MM.1S (cell line): Measurements from ENCODE around the gene FCAMR.

Experiments used
- EZH2 ChIP-seq: fragments of 300-600 bp; sonication (generic); optimal IDR thresholded peaks from 2 replicates; pipeline ENCODE3; 2017; ENCODE audit warnings: low read depth, mild to moderate bottlenecking, antibody characterized with exemption, low read length, mixed read lengths
- EZH2phosphoT487 ChIP-seq: fragments of 300-600 bp; sonication (generic); IDR thresholded peaks from 2 replicates; pipeline ENCODE4 v1.6.1; 2018; ENCODE audit warnings: antibody characterized with exemption, low read length
- TF ChIP-seq, protein P1 (sequence below): fragments of 300-600 bp; sonication (generic); IDR thresholded peaks from 2 replicates; pipeline ENCODE4 v1.5.1; 2016; ENCODE audit warnings: antibody characterized with exemption, low read length, mixed read lengths

DNA sequence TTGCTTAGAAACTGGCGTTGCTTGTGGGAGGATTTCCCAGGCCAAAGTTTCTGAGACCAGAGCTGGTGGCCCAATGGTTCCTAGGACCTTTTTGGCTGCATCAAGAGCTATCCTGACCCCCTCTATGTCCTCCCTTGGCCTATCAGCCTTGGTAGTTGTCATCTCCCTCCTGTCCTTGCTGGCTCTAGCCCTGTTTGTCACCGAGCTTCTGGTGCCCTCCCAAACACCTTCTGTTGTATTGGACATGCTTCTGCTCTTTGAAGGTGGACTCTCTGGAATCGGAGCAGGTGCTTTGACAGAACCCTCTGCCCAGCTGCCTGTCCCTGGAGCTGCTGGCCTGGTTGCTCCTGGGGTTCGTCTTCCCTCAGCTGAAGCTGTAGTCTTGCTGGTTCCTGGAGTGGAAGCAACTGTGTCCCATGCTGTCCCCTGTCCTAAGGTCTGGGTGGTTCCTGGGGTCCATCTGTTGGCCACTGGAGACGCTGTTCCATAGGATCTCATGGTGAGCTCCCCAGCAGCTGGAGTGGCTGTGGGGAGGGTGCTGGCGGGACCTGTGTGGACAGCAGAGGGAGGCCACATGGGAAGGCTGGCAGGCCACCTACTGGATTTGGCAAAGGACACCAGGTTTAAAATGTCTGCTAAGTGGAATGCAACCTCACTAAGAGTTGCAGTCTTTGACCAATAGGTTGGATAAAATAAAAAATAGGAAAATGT is 9.4 kb downstream of the FCAMR start:
- TF ChIP-seq, protein P1, sequence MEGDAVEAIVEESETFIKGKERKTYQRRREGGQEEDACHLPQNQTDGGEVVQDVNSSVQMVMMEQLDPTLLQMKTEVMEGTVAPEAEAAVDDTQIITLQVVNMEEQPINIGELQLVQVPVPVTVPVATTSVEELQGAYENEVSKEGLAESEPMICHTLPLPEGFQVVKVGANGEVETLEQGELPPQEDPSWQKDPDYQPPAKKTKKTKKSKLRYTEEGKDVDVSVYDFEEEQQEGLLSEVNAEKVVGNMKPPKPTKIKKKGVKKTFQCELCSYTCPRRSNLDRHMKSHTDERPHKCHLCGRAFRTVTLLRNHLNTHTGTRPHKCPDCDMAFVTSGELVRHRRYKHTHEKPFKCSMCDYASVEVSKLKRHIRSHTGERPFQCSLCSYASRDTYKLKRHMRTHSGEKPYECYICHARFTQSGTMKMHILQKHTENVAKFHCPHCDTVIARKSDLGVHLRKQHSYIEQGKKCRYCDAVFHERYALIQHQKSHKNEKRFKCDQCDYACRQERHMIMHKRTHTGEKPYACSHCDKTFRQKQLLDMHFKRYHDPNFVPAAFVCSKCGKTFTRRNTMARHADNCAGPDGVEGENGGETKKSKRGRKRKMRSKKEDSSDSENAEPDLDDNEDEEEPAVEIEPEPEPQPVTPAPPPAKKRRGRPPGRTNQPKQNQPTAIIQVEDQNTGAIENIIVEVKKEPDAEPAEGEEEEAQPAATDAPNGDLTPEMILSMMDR = no peak
- no peak for TF ChIP-seq EZH2phosphoT487
- no peak for TF ChIP-seq EZH2
